ENCODE data around the gene RHOT1.

Gene RHOT1

DNA sequence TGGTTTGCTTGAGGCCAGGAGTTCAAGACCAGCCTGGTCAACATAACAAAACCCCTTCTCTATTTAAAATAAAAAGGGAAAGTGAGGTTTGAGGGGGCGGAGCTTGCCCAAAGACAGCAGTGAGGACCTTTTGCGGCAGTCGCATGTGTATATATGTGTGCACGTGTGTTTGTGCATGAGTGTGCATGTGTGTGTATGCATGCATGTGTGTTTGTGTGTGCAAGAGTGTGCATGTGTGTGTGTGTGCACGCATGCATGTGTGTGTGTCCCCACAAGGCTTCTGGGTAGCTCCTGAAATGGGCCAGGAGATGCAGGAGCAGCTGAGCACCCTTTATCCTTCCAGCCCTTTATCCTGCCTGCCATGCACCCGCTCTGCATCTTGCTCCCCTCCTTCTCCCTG is 132.3 kb downstream of the RHOT1 start:
- no peak for DNase-seq

Data from EL (cell line).